Measurements from ENCODE around the gene ICE1. TPM values are rescaled to one million over a fixed set of nuclear protein-coding genes. Genes with fewer than 3 reads are reported as not detected.

Gene ICE1
- total and polyA plus RNA-seq, 9 of the 15 experiments (the other 6 are each of a cell fraction or from before 2014, with no cell fraction given): 4.9 to 47.4 (median 28.2) TPM

- TF ChIP-seq, protein P1, sequence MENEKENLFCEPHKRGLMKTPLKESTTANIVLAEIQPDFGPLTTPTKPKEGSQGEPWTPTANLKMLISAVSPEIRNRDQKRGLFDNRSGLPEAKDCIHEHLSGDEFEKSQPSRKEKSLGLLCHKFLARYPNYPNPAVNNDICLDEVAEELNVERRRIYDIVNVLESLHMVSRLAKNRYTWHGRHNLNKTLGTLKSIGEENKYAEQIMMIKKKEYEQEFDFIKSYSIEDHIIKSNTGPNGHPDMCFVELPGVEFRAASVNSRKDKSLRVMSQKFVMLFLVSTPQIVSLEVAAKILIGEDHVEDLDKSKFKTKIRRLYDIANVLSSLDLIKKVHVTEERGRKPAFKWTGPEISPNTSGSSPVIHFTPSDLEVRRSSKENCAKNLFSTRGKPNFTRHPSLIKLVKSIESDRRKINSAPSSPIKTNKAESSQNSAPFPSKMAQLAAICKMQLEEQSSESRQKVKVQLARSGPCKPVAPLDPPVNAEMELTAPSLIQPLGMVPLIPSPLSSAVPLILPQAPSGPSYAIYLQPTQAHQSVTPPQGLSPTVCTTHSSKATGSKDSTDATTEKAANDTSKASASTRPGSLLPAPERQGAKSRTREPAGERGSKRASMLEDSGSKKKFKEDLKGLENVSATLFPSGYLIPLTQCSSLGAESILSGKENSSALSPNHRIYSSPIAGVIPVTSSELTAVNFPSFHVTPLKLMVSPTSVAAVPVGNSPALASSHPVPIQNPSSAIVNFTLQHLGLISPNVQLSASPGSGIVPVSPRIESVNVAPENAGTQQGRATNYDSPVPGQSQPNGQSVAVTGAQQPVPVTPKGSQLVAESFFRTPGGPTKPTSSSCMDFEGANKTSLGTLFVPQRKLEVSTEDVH (IDR thresholded peaks at IDR 0.05; ENCODE audit: low read depth, partially characterized antibody): peak; percentile 48
- 0 out of 2 replicates have a peak, but pooled peaks have one; percentile 5 for TF ChIP-seq ZBTB26 (CRISPR knock-in tag; IDR thresholded peaks at IDR 0.05)
- TF ChIP-seq NEUROD1 (IDR thresholded peaks at IDR 0.05; ENCODE audit: borderline replicate concordance, low read depth, low read length, partially characterized antibody): peak; percentile 24
- TF ChIP-seq MAFK (IDR thresholded peaks at IDR 0.05; ENCODE audit: low read length): no peak
- no peak for TF ChIP-seq ZNF277 (CRISPR knock-in tag; IDR thresholded peaks at IDR 0.05; ENCODE audit: borderline replicate concordance)
- peak; percentile 94 for TF ChIP-seq ETV1 (tag; conservative IDR thresholded peaks at IDR 0.05; ENCODE audit: low read depth)
- peak; percentile 76 to 91 (median 85) for TF ChIP-seq CTCF (IDR thresholded peaks at IDR 0.05 in 2 of 3, conservative IDR thresholded peaks at IDR 0.05 in 1 of 3; ENCODE audit: insufficient read depth in 2 of 3, low read depth in 1 of 3, low read length in 3 of 3)
- no peak for TF ChIP-seq KLF6 (CRISPR knock-in tag; IDR thresholded peaks at IDR 0.05; ENCODE audit: borderline replicate concordance)
- no peak for TF ChIP-seq GABPA (tag; conservative IDR thresholded peaks at IDR 0.05; ENCODE audit: low read depth)
- TF ChIP-seq, protein P2, sequence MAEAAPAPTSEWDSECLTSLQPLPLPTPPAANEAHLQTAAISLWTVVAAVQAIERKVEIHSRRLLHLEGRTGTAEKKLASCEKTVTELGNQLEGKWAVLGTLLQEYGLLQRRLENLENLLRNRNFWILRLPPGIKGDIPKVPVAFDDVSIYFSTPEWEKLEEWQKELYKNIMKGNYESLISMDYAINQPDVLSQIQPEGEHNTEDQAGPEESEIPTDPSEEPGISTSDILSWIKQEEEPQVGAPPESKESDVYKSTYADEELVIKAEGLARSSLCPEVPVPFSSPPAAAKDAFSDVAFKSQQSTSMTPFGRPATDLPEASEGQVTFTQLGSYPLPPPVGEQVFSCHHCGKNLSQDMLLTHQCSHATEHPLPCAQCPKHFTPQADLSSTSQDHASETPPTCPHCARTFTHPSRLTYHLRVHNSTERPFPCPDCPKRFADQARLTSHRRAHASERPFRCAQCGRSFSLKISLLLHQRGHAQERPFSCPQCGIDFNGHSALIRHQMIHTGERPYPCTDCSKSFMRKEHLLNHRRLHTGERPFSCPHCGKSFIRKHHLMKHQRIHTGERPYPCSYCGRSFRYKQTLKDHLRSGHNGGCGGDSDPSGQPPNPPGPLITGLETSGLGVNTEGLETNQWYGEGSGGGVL (CRISPR knock-in tag; IDR thresholded peaks at IDR 0.05): no peak
- TF ChIP-seq ATF4 (CRISPR knock-in tag; IDR thresholded peaks at IDR 0.05): no peak
- TF ChIP-seq SMARCB1 (IDR thresholded peaks at IDR 0.05; ENCODE audit: insufficient read length, low read depth): no peak
- TF ChIP-seq RB1 (IDR thresholded peaks at IDR 0.05; ENCODE audit: low read depth): peak; percentile 73; the same call in 1 of the 2 replicates
- TF ChIP-seq MCM5 (IDR thresholded peaks at IDR 0.05; ENCODE audit: low read depth): no peak
These were observed 69.8 kb downstream of the ICE1 start (continued) for GRCh38 chr5:5492087-5492933.

All from K562 (cell line).